NCI-H2081 (cell line): ENCODE measurements around the gene AGT.
"Not testable (repeated sequence)": the region's sequence is repeated elsewhere in the genome, so short reads cannot be mapped to it uniquely, and the experiment has no call there.

Experiments
- DNase-seq, 2 experiments: peaks; one replicate each; lab custom pipeline; 2025; lab: John Stamatoyannopoulos, UW

AGT gene

GRCh38 chr1:230691615-230692014, 22.3 kb downstream of the AGT start:
- DNase-seq = no peak

- DNase-seq = no peak
Measured at GRCh38 chr1:230690101-230690500, 23.8 kb downstream of the AGT start.

DNA sequence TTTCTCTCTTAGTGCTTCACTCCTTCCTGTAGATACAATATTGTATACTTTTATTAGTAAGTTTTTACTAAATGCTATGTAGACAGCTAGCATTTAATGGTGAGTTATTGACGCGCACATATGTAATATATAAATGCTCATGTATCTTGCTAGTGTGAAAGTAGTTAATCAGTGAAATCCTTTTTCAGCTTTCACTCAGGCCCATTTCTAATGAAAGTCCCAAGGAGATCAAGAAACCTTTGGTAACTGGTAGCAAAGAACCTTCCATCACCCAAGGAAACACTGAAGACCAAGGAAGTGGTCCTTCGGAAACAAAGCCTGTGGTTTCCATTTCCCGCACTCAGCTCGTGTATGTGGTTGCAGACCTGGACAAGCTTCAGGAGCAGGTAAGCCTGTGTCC, 27.2 kb downstream of the AGT start:
- DNase-seq = no peak

- DNase-seq = no peak
Measured at GRCh38 chr1:230684998-230685397, 28.9 kb downstream of the AGT start.

DNA sequence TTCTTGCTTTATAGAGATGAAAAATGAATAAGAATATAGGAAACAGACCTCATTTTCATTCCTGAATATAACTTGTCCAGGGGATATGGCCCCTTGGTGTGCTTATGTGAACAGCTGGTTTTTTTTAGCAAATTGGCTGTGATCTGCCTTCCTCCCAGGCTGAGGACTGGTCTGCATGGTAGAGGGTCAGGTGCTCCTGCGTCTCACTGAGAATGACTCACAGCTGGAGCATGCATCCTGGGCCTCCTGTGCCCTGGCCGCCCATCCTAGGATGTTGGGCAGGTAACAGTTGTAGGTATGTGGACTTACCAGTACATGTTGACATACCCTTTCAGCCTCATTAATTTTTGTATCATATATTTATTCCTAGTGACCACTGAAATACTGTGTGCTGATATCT, 29.8 kb downstream of the AGT start:
- no peak for DNase-seq

- no peak for DNase-seq
Measured at GRCh38 chr1:230682882-230683610, 30.9 kb downstream of the AGT start.

- no peak for DNase-seq
Measured at GRCh38 chr1:230682274-230682673, 31.6 kb downstream of the AGT start.

DNA sequence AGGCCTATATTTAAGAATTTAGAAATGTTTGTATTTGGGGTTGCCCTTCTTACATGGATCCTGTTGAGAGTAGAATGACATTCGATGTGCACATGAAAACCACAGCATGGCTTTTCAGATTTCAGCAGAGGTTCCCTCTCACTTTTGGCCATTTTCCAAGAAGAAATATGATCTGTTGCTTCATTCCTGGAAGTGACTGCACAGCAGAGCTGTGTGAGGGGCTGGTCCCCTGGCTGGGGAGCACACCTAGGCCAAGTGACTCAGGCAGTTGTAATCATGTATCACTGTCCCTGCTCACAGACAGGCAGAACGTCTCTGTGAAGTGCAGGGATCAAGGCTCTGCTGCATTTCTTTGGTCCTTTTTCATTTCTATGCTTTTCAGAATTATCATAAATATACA, 32.3 kb downstream of the AGT start:
- peak; percentile 44 to 76 for DNase-seq

- DNase-seq = no peak
Measured at GRCh38 chr1:230680300-230681025, 33.5 kb downstream of the AGT start.

DNA sequence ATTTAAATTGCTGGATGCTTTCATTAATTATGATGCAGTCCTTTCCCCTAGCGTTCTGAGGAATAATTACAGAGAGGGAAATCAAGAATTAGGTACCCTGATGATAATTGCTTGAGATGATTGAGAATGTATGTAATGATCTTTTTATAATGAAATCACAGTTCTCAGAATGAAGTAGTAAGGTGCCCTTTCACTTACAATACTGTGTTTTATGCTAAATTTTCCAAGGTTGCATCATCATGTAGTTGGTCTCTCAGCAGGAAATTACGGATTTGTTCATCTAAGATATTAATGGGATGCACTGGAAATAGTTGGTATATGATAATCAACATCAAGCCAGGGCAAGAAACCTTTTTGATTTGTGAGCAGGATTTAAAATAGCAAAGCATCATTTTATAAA, 34.1 kb downstream of the AGT start:
- no peak for DNase-seq

DNA sequence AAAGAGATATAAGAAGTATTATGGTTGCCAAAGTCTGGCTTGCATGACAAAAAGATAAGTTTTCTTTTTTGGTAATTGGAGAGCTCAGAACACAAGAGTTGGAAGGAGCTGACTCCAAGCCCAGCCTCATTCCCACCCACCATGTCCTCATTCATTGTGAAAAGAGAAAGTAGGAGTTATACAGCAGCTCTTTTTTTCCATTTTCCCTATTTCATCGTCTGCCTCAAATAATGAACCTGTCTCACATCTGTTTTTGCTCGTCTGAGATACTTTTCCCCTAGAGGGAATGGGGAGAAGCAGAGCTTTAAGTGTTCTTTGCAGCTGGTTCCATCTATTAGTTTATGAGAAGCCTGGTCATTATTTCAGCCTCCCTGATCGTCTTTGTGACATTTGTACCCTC, 34.7 kb downstream of the AGT start:
- no peak for DNase-seq

DNA sequence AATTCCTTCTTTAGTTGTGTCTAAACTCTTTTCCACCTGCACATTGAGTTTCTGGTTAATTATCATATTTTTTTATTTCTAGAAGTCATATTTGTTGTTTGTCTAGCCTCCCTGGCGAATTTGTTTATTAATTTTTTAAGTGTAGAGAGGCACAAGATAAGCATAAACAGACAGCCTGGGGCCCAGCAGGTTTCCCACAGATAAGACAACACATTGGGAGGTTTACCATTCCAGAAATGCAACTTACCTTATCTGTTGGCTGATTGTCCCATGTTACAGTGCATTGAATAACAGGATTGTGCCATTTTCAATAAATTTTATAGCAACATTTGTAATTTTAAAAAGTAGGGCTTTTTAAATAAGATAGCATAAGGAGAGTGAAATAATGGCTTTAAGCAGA, 36.7 kb downstream of the AGT start:
- no peak for DNase-seq

DNA sequence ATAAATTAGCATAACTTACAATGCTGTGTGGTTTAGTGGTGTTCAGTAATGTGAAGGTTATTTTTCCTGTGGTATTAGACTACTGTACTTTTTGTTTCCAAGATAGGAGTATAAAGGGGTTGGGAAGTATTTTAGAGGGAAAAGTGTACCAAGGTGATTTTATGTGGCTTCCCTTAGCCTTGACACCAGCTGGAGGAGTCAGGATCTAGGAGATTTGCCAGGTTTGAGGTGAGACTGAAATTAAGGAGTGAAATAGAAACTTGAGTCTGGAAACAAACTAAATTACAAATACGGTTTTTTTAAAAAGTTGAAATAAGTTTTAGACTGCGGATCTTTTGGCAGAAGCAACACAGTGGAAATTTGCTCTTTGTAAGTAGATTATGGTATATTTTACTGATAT, 39.3 kb downstream of the AGT start:
- DNase-seq = no peak

- DNase-seq = no peak
Measured at GRCh38 chr1:230669543-230669942, 44.4 kb downstream of the AGT start.

- DNase-seq = no peak
Measured at GRCh38 chr1:230668227-230668626, 45.7 kb downstream of the AGT start.

- DNase-seq = peak; percentile 14 to 41
Measured at GRCh38 chr1:230661976-230662375, 51.9 kb downstream of the AGT start.

GRCh38 chr1:230658691-230659090, 55.2 kb downstream of the AGT start:
- DNase-seq = no peak

DNA sequence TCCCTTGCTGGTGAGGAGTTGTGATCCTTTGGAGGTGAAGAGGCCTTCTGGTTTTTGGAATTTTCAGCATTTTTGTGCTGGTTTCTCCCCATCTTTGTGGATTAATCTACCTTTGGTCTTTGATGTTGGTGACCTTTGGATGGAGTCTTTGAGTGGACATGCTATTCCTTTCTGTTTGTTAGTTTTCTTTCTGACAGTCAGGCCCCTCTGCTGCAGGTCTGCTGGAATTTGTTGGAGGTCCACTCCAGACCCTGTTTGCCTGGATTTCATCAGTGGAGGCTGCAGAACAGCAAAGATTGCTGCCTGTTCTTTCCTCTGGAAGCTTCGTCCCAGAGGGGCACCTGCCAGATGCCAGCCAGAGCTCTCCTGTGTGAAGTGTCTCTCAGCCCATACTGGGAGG, 55.8 kb downstream of the AGT start:
- DNase-seq = not testable (repeated sequence)

GRCh38 chr1:230656719-230657118, 57.2 kb downstream of the AGT start:
- not testable (repeated sequence) for DNase-seq
